Measurements from ENCODE around the gene HADH. TPM values are rescaled to one million over a fixed set of nuclear protein-coding genes. Genes with fewer than 3 reads are reported as not detected.

HADH gene
- total RNA-seq, 1 experiment from 2014 or later: 26.2 TPM

DNA sequence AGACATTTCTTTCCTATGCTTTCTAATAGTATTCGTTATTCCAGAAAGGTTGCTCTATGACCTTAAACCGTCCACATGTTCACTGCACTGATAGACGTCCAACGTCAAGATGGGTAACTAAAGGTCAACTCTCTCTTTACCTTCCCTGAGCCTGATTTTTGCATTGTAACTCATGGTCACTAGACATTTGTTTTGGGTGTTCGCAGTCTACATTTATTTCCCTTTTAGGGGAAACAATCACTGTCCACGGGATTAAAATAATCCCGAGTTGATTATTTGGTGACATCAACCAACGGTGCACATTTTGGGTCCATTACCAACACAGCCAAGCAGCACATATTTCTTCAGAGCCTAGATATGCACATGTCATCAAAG, 540 bp upstream of the HADH start:
- DNase-seq (ENCODE audit: unreplicated experiment): no peak
- Mint-ChIP-seq H3K9me3 (ENCODE audit: unreplicated experiment) (no peaks in the 10 kb centered on the region), H3K27me3 (ENCODE audit: insufficient read depth, unreplicated experiment) (no peaks in the 10 kb centered on the region), H3K27ac (ENCODE audit: low read depth, unreplicated experiment) (no peak overlapping the region), H3K4me3 (ENCODE audit: unreplicated experiment) (peak overlapping the region; percentile 90), H3K36me3 (ENCODE audit: insufficient read depth, unreplicated experiment) (peaks cover 2% of the 10 kb centered on the region), H3K4me1 (ENCODE audit: insufficient read depth, unreplicated experiment) (peaks cover 15% of the 10 kb centered on the region)
- TSS peak; percentile 83 for BruUV-seq (replicated peaks)
- TF ChIP-seq, protein P1, sequence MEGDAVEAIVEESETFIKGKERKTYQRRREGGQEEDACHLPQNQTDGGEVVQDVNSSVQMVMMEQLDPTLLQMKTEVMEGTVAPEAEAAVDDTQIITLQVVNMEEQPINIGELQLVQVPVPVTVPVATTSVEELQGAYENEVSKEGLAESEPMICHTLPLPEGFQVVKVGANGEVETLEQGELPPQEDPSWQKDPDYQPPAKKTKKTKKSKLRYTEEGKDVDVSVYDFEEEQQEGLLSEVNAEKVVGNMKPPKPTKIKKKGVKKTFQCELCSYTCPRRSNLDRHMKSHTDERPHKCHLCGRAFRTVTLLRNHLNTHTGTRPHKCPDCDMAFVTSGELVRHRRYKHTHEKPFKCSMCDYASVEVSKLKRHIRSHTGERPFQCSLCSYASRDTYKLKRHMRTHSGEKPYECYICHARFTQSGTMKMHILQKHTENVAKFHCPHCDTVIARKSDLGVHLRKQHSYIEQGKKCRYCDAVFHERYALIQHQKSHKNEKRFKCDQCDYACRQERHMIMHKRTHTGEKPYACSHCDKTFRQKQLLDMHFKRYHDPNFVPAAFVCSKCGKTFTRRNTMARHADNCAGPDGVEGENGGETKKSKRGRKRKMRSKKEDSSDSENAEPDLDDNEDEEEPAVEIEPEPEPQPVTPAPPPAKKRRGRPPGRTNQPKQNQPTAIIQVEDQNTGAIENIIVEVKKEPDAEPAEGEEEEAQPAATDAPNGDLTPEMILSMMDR (IDR thresholded peaks at IDR 0.05; ENCODE audit: unreplicated experiment): no peak
- intact Hi-C loops (cut with micrococcal nuclease): no loop called here
- CTCF ChIA-PET: no interaction called here
- POLR2A ChIA-PET: interaction anchor here (0.6 to 2.1 kb wide), 7 partner anchors 10 to 1683 kb away, joined by 3 to 14 read pairs (median 4); partner anchors contain the start of genes PAPSS1 and SGMS2

DNA sequence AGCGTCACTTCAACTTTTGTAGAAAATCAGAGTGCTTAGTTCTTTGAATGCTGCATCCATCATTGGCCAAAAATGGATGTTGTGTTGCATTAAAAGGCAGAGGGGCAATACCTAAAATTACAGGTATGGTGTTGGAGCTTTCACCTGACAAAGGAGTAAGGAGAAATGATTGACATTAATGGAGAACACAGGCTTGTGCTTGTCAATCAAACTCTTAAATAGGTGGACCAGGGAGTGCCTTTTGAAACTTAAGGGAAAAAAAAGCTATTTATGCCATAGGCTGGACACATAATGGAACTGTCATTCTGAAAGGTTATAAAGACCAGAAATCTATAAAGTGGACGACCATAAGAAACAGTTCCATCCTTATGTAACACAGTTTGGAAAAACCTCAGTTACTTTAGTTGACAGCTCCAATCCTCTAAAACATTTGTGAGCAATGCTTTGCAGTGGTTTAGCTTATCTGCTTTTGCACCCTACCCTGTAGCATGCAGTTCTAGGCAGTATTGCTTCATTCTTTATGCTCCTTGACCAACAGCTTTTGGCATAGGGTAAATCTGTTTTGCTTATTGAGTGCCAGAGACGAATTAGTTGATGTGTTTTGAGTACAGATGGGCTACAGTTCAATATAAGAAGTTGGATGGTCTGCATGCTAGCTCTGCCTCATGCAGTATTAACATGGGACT, 2.4 kb downstream of the HADH start:
- intact Hi-C loops (cut with micrococcal nuclease): loop anchor here (5.0 kb wide), 1 partner anchor 60 kb away; the partner anchor contains the start of gene CYP2U1
- POLR2A ChIA-PET: interaction anchor here (0.6 to 2.3 kb wide), 6 partner anchors 10 to 191 kb away, joined by 3 to 6 read pairs (median 4); partner anchors contain the start of gene SGMS2
- no peak overlapping the region for H3K27ac Mint-ChIP-seq (ENCODE audit: low read depth, unreplicated experiment)
- H3K9me3 Mint-ChIP-seq (ENCODE audit: unreplicated experiment): no peaks in the 10 kb centered on the region
- CTCF ChIA-PET: interaction anchor here (0.6 to 1.4 kb wide), 3 partner anchors 18 to 232 kb away, joined by 4 to 5 read pairs (median 5); no protein-coding TSS in a partner anchor
- no TSS peak for BruUV-seq (replicated peaks)
- peaks cover 27% of the 10 kb centered on the region for H3K4me1 Mint-ChIP-seq (ENCODE audit: insufficient read depth, unreplicated experiment)
- TF ChIP-seq, protein P1 (IDR thresholded peaks at IDR 0.05; ENCODE audit: unreplicated experiment): no peak
- H3K27me3 Mint-ChIP-seq (ENCODE audit: insufficient read depth, unreplicated experiment): no peaks in the 10 kb centered on the region
- H3K4me3 Mint-ChIP-seq (ENCODE audit: unreplicated experiment): no peak overlapping the region
- H3K36me3 Mint-ChIP-seq (ENCODE audit: insufficient read depth, unreplicated experiment): peaks cover 7% of the 10 kb centered on the region
- peak; percentile 53 for DNase-seq (ENCODE audit: unreplicated experiment)

DNA sequence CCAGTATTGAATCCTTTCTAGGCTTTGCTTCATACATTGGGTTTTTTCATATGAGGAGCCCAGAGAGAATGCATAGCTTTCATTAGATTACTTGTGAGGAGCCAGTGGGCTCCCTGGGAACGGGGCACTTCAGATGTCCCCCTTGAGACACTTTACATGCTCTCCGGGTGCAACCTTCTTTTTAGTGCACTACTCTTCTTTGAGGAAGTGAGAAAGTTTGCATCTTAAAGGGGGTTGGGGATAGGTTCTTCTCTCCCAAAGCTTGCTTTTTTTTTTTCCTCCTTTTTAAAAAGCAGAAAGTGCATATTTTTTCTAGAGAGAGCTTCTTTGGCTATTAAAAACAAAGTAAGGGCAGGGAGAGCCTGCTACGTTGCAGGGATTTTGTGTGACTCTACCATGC, 4.3 kb downstream of the HADH start:
- Mint-ChIP-seq H3K27ac (ENCODE audit: low read depth, unreplicated experiment) (no peak overlapping the region), H3K4me3 (ENCODE audit: unreplicated experiment) (no peak overlapping the region), H3K36me3 (ENCODE audit: insufficient read depth, unreplicated experiment) (peaks cover 7% of the 10 kb centered on the region), H3K27me3 (ENCODE audit: insufficient read depth, unreplicated experiment) (no peaks in the 10 kb centered on the region), H3K9me3 (ENCODE audit: unreplicated experiment) (no peaks in the 10 kb centered on the region), H3K4me1 (ENCODE audit: insufficient read depth, unreplicated experiment) (peaks cover 35% of the 10 kb centered on the region)
- ChIA-PET POLR2A (interaction anchor here (0.5 kb wide), 1 partner anchor 15 kb away, joined by 3 read pairs; no protein-coding TSS in a partner anchor), CTCF (no interaction called here)
- TF ChIP-seq, protein P1 (IDR thresholded peaks at IDR 0.05; ENCODE audit: unreplicated experiment): no peak
- BruUV-seq (replicated peaks): no TSS peak
- intact Hi-C loops (cut with micrococcal nuclease): loop anchor here (5.0 kb wide), 1 partner anchor 62 kb away; the partner anchor contains the start of gene CYP2U1
- no peak for DNase-seq (ENCODE audit: unreplicated experiment)

DNA sequence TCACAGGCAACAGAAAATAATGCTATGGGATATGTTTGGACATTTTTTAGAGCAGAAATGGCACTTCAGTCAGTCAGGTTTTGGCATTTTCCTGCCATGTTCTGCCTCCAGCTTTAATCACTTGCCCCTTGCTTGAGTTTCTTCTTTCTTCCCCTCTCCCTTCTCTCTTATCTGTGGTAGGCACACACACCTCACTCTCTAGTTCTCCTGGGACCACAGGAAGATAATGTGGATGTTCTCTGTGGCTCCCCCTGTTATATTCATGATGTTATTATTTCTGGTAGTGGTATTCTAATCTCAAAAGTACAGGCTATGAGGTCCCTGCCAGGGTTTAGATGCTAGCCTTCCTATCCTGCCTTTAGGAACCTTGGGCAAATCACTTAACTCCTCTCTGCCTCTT, 5.2 kb downstream of the HADH start:
- Mint-ChIP-seq H3K27me3 (ENCODE audit: insufficient read depth, unreplicated experiment) (no peaks in the 10 kb centered on the region), H3K36me3 (ENCODE audit: insufficient read depth, unreplicated experiment) (peaks cover 14% of the 10 kb centered on the region), H3K9me3 (ENCODE audit: unreplicated experiment) (no peaks in the 10 kb centered on the region), H3K27ac (ENCODE audit: low read depth, unreplicated experiment) (no peak overlapping the region), H3K4me3 (ENCODE audit: unreplicated experiment) (no peak overlapping the region), H3K4me1 (ENCODE audit: insufficient read depth, unreplicated experiment) (peaks cover 44% of the 10 kb centered on the region)
- DNase-seq (ENCODE audit: unreplicated experiment): no peak
- intact Hi-C loops (cut with micrococcal nuclease): loop anchor here (5.0 kb wide), 1 partner anchor 63 kb away; the partner anchor contains the start of gene CYP2U1
- no TSS peak for BruUV-seq (replicated peaks)
- TF ChIP-seq, protein P1 (IDR thresholded peaks at IDR 0.05; ENCODE audit: unreplicated experiment): no peak
- ChIA-PET CTCF (interaction anchor here (0.6 to 1.4 kb wide), 2 partner anchors 25 to 502 kb away, joined by 3 to 4 read pairs; no protein-coding TSS in a partner anchor), POLR2A (no interaction called here)

Data from MCF 10A (cell line).